DMS153 treated with DMSO at 0.1 percent for 48 hours (cell line): ENCODE measurements around the gene IQGAP3.

Source experiments
- DNase-seq: peaks from one replicate; lab custom pipeline; 2025; ENCODE audit not compliant: unreplicated experiment; lab: John Stamatoyannopoulos, UW

Gene IQGAP3

GRCh38 chr1:156486421-156487344, 85.7 kb downstream of the IQGAP3 start:
- DNase-seq, result no peak

DNA sequence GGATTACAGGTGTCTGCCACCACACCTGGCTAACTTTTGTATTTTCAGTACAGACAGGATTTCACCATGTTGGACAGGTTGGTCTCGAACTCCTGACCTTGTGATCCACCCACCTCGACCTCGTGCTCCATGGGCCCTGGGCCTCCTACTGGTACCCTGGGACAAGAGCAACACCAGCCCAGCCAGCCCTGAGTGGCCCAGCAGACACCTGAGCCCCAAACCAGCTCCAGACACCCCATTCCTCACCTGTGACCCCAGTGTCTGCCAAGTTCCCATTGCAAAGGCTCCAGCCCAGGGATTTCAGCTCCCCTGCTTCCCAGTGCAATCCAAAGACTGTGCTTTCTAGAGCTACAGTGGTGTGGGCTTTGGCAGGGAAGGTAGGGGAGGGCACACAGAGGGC, 86.4 kb downstream of the IQGAP3 start:
- DNase-seq, result no peak

- no peak for DNase-seq
Observed at GRCh38 chr1:156484480-156485058, 87.8 kb downstream of the IQGAP3 start.

DNA sequence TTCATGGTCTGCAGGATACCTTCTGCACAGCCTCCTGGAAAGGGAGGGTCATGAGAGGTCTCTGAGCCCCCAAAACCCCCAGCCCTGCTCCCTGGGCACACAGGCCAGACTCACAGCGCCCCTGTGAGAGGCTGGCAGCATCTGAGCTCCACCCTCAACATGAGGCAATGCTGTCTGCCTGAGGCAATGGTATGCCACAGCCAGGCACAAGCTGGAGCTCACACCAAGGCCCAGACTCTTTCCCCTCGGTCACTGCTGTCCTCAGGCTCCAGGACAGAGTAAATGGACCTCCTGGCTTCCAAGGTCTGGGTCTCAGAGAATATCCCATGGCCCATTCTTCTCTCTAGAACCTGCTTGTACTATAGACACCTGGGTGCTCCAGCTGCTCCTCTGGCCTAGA, 89.0 kb downstream of the IQGAP3 start:
- DNase-seq, result no peak

DNA sequence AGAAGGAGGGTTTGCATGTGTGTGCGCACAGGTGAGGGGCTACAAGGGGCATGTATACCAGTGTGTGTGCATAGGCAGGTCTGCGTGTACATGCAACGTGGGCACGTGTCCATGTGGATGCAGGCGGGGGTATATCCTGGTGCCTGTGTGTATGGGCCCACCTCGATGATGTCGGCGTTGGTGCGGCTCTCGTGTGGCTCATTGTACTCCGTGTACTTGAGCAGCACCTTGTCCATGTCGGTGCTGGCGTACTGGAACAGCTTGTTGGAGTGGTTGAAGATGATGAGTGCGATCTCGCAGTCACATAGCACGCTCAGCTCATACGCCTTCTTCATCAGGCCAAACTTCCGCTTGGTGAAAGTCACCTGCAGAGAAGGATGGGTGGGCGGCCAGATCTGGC, 90.1 kb downstream of the IQGAP3 start:
- no peak for DNase-seq

- no peak for DNase-seq
Observed at GRCh38 chr1:156481527-156481926, 90.8 kb downstream of the IQGAP3 start.

DNA sequence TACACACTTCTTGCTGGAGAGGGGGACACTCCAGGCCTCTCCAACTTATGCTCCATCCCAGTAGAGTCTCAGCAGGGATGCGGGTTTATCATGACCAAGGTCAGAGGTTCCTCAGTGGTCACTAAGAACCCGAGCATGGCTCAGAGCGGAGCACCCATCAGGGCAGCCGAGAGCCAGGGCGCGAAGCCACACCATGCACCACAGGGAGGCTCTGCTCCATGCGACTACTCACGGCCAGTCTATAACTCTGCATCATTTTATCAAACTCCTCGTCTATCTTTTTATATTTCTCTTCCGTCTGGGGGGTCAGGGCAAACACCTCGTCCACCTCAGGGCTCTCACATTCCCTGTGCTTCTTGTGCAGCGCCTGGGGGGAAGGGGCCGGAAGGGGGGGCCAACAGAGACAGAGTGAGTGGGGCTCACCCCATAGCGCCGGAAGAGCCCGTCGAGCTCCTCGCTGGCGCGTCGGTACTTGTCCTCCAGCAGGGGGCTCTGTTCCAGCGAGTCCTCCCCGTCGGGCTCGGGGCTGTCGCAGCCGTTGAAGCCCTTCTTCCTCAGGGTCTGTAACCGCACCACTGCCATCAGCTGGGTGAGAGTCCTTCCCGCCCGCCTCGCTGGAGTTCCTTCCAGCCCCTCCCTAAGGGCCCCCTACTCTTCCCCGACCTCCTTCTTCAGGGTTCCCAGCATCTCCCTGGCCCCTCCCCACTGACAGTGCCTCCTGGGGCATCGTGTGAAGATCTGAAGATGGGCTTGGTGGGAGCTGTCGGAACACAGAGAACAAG, 91.8 kb downstream of the IQGAP3 start:
- DNase-seq, result no peak

DNA sequence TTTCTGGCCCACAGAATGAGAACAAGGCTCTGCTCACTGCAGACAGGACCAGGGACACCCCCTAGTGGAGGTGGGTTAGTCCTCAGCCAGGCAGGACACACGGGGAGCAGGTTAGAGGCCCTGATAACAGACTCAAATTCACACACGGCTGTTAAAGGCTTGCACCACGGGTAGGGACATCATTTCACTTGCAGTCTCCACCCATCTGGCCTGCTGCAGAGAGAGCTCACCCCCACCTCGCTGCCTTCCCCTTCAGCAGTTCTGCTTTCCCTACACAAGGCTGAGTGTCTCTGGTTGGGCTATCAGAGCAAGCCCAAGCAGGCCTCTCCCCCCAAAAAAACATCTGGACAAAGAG, 92.4 kb downstream of the IQGAP3 start:
- DNase-seq, result no peak

- DNase-seq, result no peak
Observed at GRCh38 chr1:156479093-156480015, 93.0 kb downstream of the IQGAP3 start.

DNA sequence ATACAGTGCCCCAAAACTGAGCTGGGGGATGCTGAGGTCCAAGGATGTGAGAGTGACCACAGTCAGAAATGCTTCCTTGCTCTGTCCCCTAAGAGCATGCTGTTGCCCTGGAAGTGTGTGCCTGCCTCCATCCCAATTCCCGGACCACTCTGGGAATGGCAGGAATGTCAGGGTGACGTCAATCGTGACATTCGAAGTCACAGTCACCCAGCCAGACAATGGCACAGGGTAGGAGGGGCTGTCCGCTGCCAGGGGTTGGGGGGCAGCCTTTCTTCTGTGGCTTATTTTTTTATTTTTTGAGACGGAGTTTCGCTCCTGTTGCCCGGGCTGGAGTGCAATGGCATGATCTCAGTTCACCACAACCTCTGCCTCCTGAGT, 94.1 kb downstream of the IQGAP3 start:
- DNase-seq, result no peak

DNA sequence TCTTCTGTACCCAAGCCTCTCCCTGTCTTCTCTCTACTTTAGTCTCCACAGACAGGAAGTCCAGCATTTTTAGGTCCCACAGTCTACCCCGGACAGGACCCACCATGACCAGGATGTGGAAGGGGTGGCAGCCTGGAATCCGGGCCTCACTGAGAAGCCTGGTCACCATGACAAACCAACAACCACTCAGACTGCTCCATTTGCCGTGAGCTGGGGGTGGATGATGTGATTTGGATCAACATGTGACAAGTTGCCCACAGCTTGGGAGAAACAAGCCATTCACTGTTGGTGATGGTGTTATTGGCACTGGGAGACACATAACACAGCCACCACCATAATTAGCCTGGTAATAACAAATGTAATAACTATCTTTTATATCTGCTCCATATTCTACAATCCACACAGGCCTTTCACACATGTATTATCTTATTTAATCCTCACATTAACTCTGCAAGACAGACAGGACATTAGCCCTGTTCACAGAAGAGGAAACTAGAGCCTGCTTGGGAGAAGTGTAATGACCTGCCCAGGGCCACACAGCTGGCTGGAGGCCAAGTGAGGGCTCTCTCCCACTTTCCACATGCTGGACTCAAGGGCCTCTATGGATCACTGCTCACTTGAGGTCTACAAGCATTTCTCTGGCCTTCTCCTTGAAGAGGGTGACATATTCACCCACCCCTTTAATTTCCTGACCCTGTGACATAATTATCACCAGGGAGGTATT, 94.7 kb downstream of the IQGAP3 start:
- DNase-seq, result no peak

GRCh38 chr1:156476501-156477298, 95.7 kb downstream of the IQGAP3 start:
- no peak for DNase-seq

DNA sequence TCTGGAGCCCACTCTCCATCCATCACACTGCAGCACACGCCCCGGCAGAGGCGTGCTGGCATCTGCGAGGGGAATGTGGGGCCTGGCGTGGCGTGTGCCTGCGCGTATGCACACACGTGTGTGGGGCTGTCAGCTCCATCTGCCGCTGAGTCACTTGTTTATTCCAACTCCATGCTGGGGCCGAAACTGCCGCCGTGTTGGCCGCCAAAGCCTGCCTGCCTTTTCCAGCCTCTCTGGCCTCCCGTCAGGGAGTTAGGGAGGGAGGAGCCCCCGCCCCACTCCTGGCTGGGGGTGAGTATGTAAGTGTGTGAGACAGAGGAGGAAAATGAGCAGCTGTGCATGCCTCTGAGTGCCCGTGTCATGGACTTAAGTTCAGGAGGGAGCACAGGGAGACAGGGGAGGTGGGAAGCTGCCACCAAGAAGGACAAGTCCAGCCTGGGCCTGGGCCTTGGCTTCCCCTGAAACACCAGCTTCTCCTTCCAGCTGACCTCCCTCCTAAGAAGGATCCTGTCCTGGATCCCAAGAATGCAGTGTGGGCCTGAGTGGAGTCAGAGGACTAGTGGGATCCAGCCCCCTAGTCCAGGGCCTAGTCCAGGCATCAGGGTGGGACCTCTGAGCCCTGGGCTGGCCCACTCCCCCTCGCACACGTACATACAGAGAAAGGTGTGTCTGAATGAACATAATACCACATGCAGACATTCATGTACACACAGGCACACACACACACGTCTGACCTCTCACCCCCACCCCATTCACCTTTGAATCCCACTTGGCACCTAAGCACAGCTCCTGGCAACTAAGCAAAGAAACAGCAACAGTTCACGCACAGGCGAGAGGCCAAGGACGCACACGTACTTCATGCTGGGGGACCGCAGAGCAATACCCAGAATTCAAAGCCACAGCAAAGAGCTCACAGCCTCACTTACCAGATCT, 96.5 kb downstream of the IQGAP3 start:
- DNase-seq, result no peak
